Chondrocyte (in vitro differentiated cells): ENCODE data around the gene C1QTNF8. TPM values are rescaled to one million over a fixed set of nuclear protein-coding genes. Genes with fewer than 3 reads are reported as not detected.

Experiments used
- DNase-seq: peaks from one replicate; pipeline ENCODE4 v3.0.0; 2021; ENCODE audit warnings: mixed read lengths, low spot score
- H3K27ac Mint-ChIP-seq: one replicate; pipeline ENCODE4 v1.8.0; 2021; ENCODE audit warnings: mild to moderate bottlenecking, moderate library complexity, mixed read lengths; ENCODE audit not compliant: unreplicated experiment
- H3K27me3 Mint-ChIP-seq: 2 replicates; pipeline ENCODE4 v1.8.0; 2021; ENCODE audit warnings: low read depth, mixed read lengths
- H3K36me3 Mint-ChIP-seq: 2 replicates; pipeline ENCODE4 v1.8.0; 2021; ENCODE audit warnings: low read depth, mixed read lengths
- H3K4me1 Mint-ChIP-seq: 2 replicates; pipeline ENCODE4 v1.8.0; 2021; ENCODE audit warnings: low read depth, mild to moderate bottlenecking, mixed read lengths
- H3K4me3 Mint-ChIP-seq: one replicate; pipeline ENCODE4 v1.8.0; 2021; ENCODE audit warnings: mild to moderate bottlenecking, moderate library complexity, mixed read lengths; ENCODE audit not compliant: unreplicated experiment
- H3K9me3 Mint-ChIP-seq: 2 replicates; pipeline ENCODE4 v1.8.0; 2021; ENCODE audit warnings: low read depth, mixed read lengths
- CTCF ChIP-seq: fragments of 200-600 bp; sonication (generic); IDR thresholded peaks from 2 replicates; pipeline ENCODE4 v1.5.0; 2021; ENCODE audit warnings: antibody characterized with exemption, mild to moderate bottlenecking, moderate library complexity
- total RNA-seq: library from RNA; stranded (reverse); gene quantifications from 3 replicates; pipeline ENCODE4 v1.2.1, GENCODE V29; 2021

C1QTNF8 gene
- total RNA-seq, 1 donor from 2014 or later, result not detected

- no peaks in the 10 kb centered on the region for H3K36me3 Mint-ChIP-seq
- H3K27me3 Mint-ChIP-seq, result peaks cover 27% of the 10 kb centered on the region
- no peak within 1 kb of the TSS for H3K27ac Mint-ChIP-seq
- H3K9me3 Mint-ChIP-seq, result no peaks in the 10 kb centered on the region
- no peak for DNase-seq
- no peak for TF ChIP-seq CTCF
- no peaks in the 10 kb centered on the region for H3K4me1 Mint-ChIP-seq
- H3K4me3 Mint-ChIP-seq, result no peak within 1 kb of the TSS
Observed at GRCh38 chr16:1072526-1073261, 23.4 kb downstream of the C1QTNF8 start, which contains the start of gene SSTR5. Gene SSTR5, plus strand, starts transcription at chr16:1072747. Its CDS starts 6,122 bp downstream, at chr16:1078869.

- peaks cover 26% of the 10 kb centered on the region for H3K27me3 Mint-ChIP-seq
- no peaks in the 10 kb centered on the region for H3K9me3 Mint-ChIP-seq
- no peak for TF ChIP-seq CTCF
- DNase-seq, result no peak
- H3K36me3 Mint-ChIP-seq, result no peaks in the 10 kb centered on the region
- H3K27ac Mint-ChIP-seq, result no peak overlapping the region
- no peaks in the 10 kb centered on the region for H3K4me1 Mint-ChIP-seq
- H3K4me3 Mint-ChIP-seq, result no peak overlapping the region
Observed at GRCh38 chr16:1071561-1072225, 24.4 kb downstream of the C1QTNF8 start.

GRCh38 chr16:1070864-1071408 lies 25.1 kb downstream of the C1QTNF8 start:
- Mint-ChIP-seq H3K27ac (no peak overlapping the region), H3K4me3 (no peak overlapping the region), H3K27me3 (peaks cover 22% of the 10 kb centered on the region), H3K9me3 (no peaks in the 10 kb centered on the region), H3K4me1 (no peaks in the 10 kb centered on the region), H3K36me3 (no peaks in the 10 kb centered on the region)
- TF ChIP-seq CTCF, result no peak
- no peak for DNase-seq

- Mint-ChIP-seq H3K4me1 (no peaks in the 10 kb centered on the region), H3K36me3 (no peaks in the 10 kb centered on the region), H3K9me3 (no peaks in the 10 kb centered on the region), H3K27ac (no peak overlapping the region), H3K27me3 (peaks cover 22% of the 10 kb centered on the region), H3K4me3 (no peak overlapping the region)
- TF ChIP-seq CTCF, result no peak
- DNase-seq, result no peak
Observed at GRCh38 chr16:1070084-1070863, 25.8 kb downstream of the C1QTNF8 start.

GRCh38 chr16:1069154-1069553 lies 26.9 kb downstream of the C1QTNF8 start:
- no peak overlapping the region for H3K4me3 Mint-ChIP-seq
- H3K4me1 Mint-ChIP-seq, result no peaks in the 10 kb centered on the region
- no peaks in the 10 kb centered on the region for H3K36me3 Mint-ChIP-seq
- DNase-seq, result no peak
- no peak for TF ChIP-seq CTCF
- no peaks in the 10 kb centered on the region for H3K9me3 Mint-ChIP-seq
- no peak overlapping the region for H3K27ac Mint-ChIP-seq
- H3K27me3 Mint-ChIP-seq, result peaks cover 28% of the 10 kb centered on the region
